Mammary epithelial cell (primary cell): ENCODE results near the gene RRP8.

ENCODE experiments used
- CTCF ChIP-seq, 2 donors: IDR thresholded peaks in 1 of 2; conservative IDR thresholded peaks in 1 of 2; 2 replicates each; pipeline ENCODE4 v1.5.1; 2011 to 2012; ENCODE audit warnings: inconsistent platforms in 2 of 2, low read length in 2 of 2, mild to moderate bottlenecking in 2 of 2, control low read depth in 1 of 2, low read depth in 1 of 2; ENCODE audit not compliant: insufficient read depth in 1 of 2; ENCODE audit errors: extremely low read depth in 1 of 2
- EZH2 ChIP-seq: IDR thresholded peaks from 2 replicates; pipeline ENCODE4 v1.6.1; 2012; ENCODE audit warnings: low read length, inconsistent platforms, borderline replicate concordance

- TF ChIP-seq CTCF (conservative IDR thresholded peaks at IDR 0.05 in 1 of 2, IDR thresholded peaks at IDR 0.05 in 1 of 2; ENCODE audit: extremely low read depth in 1 of 2, insufficient read depth in 1 of 2, low read depth in 1 of 2, low read length in 2 of 2) (no peak), EZH2 (no peak)
These were observed 3.9 kb upstream of the RRP8 start for GRCh38 chr11:6607190-6607795.
